ENCODE results near the gene CPTP.

GRCh38 chr1:1373815-1374588 is 49.4 kb downstream of the CPTP start:
- no peak for TF ChIP-seq CTCF (IDR thresholded peaks at IDR 0.05)
- no peak for TF ChIP-seq EZH2 (IDR thresholded peaks at IDR 0.05; ENCODE audit: borderline replicate concordance, insufficient read depth, low read depth, low read length, poor library complexity, severe bottlenecking)
